NK-92 treated with Interleukin-12 subunit alpha and Interleukin-12 subunit beta, amount 100 ng/mL, for 24 hours (cell line): ENCODE measurements around the gene GALNT18.
"Not testable (repeated sequence)": the region's sequence is repeated elsewhere in the genome, so short reads cannot be mapped to it uniquely, and the experiment has no call there.

Experiments
- DNase-seq: peaks from one replicate; lab custom pipeline; 2025; lab: John Stamatoyannopoulos, UW

Gene GALNT18

GRCh38 chr11:11459578-11459977 lies 162.2 kb downstream of the GALNT18 start:
- no peak for DNase-seq

GRCh38 chr11:11458485-11458884 lies 163.3 kb downstream of the GALNT18 start:
- no peak for DNase-seq

GRCh38 chr11:11458001-11458400 lies 163.8 kb downstream of the GALNT18 start:
- DNase-seq = no peak

- no peak for DNase-seq
Measured at GRCh38 chr11:11456866-11457265, 164.9 kb downstream of the GALNT18 start.

GRCh38 chr11:11454671-11455223 lies 167.1 kb downstream of the GALNT18 start:
- no peak for DNase-seq

GRCh38 chr11:11451501-11452005 lies 170.3 kb downstream of the GALNT18 start:
- no peak for DNase-seq

GRCh38 chr11:11450744-11451362 lies 171.0 kb downstream of the GALNT18 start:
- DNase-seq = no peak

- no peak for DNase-seq
Measured at GRCh38 chr11:11449327-11449726, 172.5 kb downstream of the GALNT18 start.

- no peak for DNase-seq
Measured at GRCh38 chr11:11448626-11449025, 173.2 kb downstream of the GALNT18 start.

- not testable (repeated sequence) for DNase-seq
Measured at GRCh38 chr11:11447601-11448000, 174.2 kb downstream of the GALNT18 start.

- no peak for DNase-seq
Measured at GRCh38 chr11:11446967-11447366, 174.8 kb downstream of the GALNT18 start.

- no peak for DNase-seq
Measured at GRCh38 chr11:11446564-11446963, 175.2 kb downstream of the GALNT18 start.

- DNase-seq = no peak
Measured at GRCh38 chr11:11445441-11446185, 176.2 kb downstream of the GALNT18 start.

- DNase-seq = no peak
Measured at GRCh38 chr11:11444804-11445131, 177.0 kb downstream of the GALNT18 start.

- DNase-seq = no peak
Measured at GRCh38 chr11:11444027-11444803, 177.6 kb downstream of the GALNT18 start.

- no peak for DNase-seq
Measured at GRCh38 chr11:11442791-11443190, 179.0 kb downstream of the GALNT18 start.

- no peak for DNase-seq
Measured at GRCh38 chr11:11441516-11441915, 180.3 kb downstream of the GALNT18 start.

GRCh38 chr11:11441091-11441490 lies 180.7 kb downstream of the GALNT18 start:
- DNase-seq = no peak

- no peak for DNase-seq
Measured at GRCh38 chr11:11440144-11440543, 181.7 kb downstream of the GALNT18 start.

GRCh38 chr11:11439591-11439990 lies 182.2 kb downstream of the GALNT18 start:
- no peak for DNase-seq

- no peak for DNase-seq
Measured at GRCh38 chr11:11436715-11437313, 185.0 kb downstream of the GALNT18 start.

- DNase-seq = no peak
Measured at GRCh38 chr11:11435635-11436034, 186.2 kb downstream of the GALNT18 start.
